Adrenal gland (tissue), 12 donors: Measurements from ENCODE around the gene PFKP. TPM values are rescaled to one million over a fixed set of nuclear protein-coding genes. Genes with fewer than 3 reads are reported as not detected.

Experiments
- DNase-seq, 7 donors: peaks; one replicate each; pipeline ENCODE4 v3.0.0-alpha.2; 2019 to 2020
- H3K27ac ChIP-seq, 5 donors: fragments of 200-600 bp; sonication (generic) in 4 of 5; 1 replicate in 3 of 5; 2 replicates in 2 of 5; pipeline versions ENCODE4 v1.5.1 to v1.8.0; 2016 to 2020; ENCODE audit warnings: mild to moderate bottlenecking in 1 of 5
- H3K27me3 ChIP-seq: fragments of 200-600 bp; 2 replicates; pipeline ENCODE4 v1.8.0; 2021
- H3K36me3 ChIP-seq, 2 donors: fragments of 200-600 bp; replicated peaks in 1 of 2; 1 replicate in 1 of 2; 2 replicates in 1 of 2; pipeline versions ENCODE4 v1.5.1 to v1.8.0; 2018 to 2022
- H3K4me1 ChIP-seq, 2 donors: fragments of 200-600 bp; replicated peaks in 1 of 2; 1 replicate in 1 of 2; 2 replicates in 1 of 2; pipeline versions ENCODE4 v1.5.1 to v1.8.0; 2018 to 2021
- H3K4me3 ChIP-seq, 4 donors: fragments of 200-600 bp; sonication (generic) in 3 of 4; one replicate each; pipeline ENCODE4 v1.5.1; 2016 to 2018
- H3K9me3 ChIP-seq, 3 donors: fragments of 200-600 bp; sonication (generic) in 1 of 3; replicated peaks in 1 of 3; 1 replicate in 2 of 3; 2 replicates in 1 of 3; pipeline versions ENCODE4 v1.5.1 to v1.8.0; 2016 to 2021
- POLR2A ChIP-seq, 2 donors: fragments of 450-650 bp; IDR thresholded peaks; one replicate each; pipeline ENCODE4 v1.6.1; 2017; ENCODE audit warnings: antibody characterized with exemption in 2 of 2, mild to moderate bottlenecking in 2 of 2, moderate library complexity in 1 of 2
- WGBS, 4 donors: extraction: QIAGEN DNeasy Blood & Tissue Kit in 2 of 4; methylation state at CpG; one replicate each; pipeline versions ENCODE4 v1.1.5 to v1.1.7; 2013 to 2017; 5-methylcytosine and 5-hydroxymethylcytosine counted together
- intact Hi-C, 2 donors: fragments of 100-400 bp; cut with DNase I; formaldehyde crosslinking; loops; one replicate each; pipeline versions ENCODE4 v1.14.1 to v1.15.0; 2022 to 2023
- polyA plus RNA-seq, 3 donors: library from polyadenylated mRNA; stranded (reverse); fragments of 200-250 nt in 2 of 3; fragments of 350-450 nt in 1 of 3; fragmentation: Illumina TruSeq in 1 of 3; extraction: RNeasy Lipid Tissue Mini Kit (QIAGEN cat#74804) in 1 of 3; gene quantifications; one replicate each; pipeline ENCODE4 v1.2.3, GENCODE V29; 2013 to 2014
- total RNA-seq, 9 donors: library from RNA; depleted of rRNA in 4 of 9; stranded (reverse); fragments of >200 nt in 4 of 9; fragments of 120-200 nt in 1 of 9; fragmentation: NEBNext Ultra II Directional in 1 of 9; extraction: Animal tissue kit (Norgen Biotek cat#: 25700) in 1 of 9; gene quantifications; one replicate each; pipeline versions ENCODE4 v1.1.0 to v1.2.4, GENCODE V29; 2013 to 2023
- TF ChIP-seq, protein P1 (sequence below), 6 experiments: fragments of 450-650 bp in 4 of 6; fragments of 200-600 bp in 2 of 6; sonication (generic) in 1 of 6; IDR thresholded peaks; 1 replicate in 5 of 6; 2 replicates in 1 of 6; pipeline versions ENCODE4 v1.5.1 to v1.8.0; 2016 to 2021; ENCODE audit warnings: antibody characterized with exemption in 6 of 6, mild to moderate bottlenecking in 2 of 6, moderate library complexity in 1 of 6
- donor health status: healthy with polysubstance abuse.
- donor health status: Bipolar disorder and iron deficiency.
- donor health status: DM: yes; HTN: yes; CAD: no.
- donor health status: DM: no; HTN: no; CAD: no.
- donor health status: DM: no; HTN: no; CAD: no.
- donor health status: DM: yes; HTN: yes; CAD: no.

Gene PFKP
- total and polyA plus RNA-seq, 12 donors: 4.6 to 46.6 (median 16.4) TPM

- no peak for DNase-seq
- Histone ChIP-seq H3K9me3 (no peaks in the 10 kb centered on the region), H3K36me3 (no peaks in the 10 kb centered on the region), H3K4me1 (no peaks in the 10 kb centered on the region), H3K27me3 (peaks cover 5% of the 10 kb centered on the region), H3K4me3 (no peak overlapping the region), H3K27ac (no peak overlapping the region)
- no peak for TF ChIP-seq POLR2A (IDR thresholded peaks at IDR 0.05)
- intact Hi-C loops: no loop called here
- 71 to 81% (median 78%) methylated on average over 5 of the region's 5 CpGs for WGBS, 4 donors
These were observed 15.7 kb upstream of the PFKP start for GRCh38 chr10:3051692-3052091.

DNA sequence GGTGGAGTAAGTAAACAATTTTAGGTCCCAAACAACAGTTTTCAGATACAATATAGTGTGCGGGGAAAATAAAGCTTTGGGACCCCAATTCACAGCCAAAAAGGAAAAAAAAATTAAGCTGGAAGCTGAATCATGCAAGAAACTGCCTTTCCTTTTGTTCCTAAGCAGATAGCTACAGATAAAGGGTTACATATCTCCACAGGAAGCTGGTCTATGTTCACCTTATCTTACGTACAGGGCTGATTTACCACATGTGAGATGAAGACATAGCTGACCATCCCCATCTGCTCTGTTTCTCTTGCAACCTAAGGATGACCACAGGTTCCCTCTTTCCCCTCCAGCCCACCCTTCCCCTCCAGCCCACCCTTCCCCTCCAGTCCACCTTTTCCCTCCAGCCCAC lies 14.2 kb upstream of the PFKP start:
- Histone ChIP-seq H3K27ac (no peak overlapping the region), H3K4me1 (no peaks in the 10 kb centered on the region), H3K36me3 (no peaks in the 10 kb centered on the region), H3K4me3 (no peak overlapping the region), H3K27me3 (peaks cover 5% of the 10 kb centered on the region), H3K9me3 (no peaks in the 10 kb centered on the region)
- DNase-seq: no peak
- no peak for TF ChIP-seq POLR2A (IDR thresholded peaks at IDR 0.05)
- TF ChIP-seq, protein P1, sequence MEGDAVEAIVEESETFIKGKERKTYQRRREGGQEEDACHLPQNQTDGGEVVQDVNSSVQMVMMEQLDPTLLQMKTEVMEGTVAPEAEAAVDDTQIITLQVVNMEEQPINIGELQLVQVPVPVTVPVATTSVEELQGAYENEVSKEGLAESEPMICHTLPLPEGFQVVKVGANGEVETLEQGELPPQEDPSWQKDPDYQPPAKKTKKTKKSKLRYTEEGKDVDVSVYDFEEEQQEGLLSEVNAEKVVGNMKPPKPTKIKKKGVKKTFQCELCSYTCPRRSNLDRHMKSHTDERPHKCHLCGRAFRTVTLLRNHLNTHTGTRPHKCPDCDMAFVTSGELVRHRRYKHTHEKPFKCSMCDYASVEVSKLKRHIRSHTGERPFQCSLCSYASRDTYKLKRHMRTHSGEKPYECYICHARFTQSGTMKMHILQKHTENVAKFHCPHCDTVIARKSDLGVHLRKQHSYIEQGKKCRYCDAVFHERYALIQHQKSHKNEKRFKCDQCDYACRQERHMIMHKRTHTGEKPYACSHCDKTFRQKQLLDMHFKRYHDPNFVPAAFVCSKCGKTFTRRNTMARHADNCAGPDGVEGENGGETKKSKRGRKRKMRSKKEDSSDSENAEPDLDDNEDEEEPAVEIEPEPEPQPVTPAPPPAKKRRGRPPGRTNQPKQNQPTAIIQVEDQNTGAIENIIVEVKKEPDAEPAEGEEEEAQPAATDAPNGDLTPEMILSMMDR (IDR thresholded peaks at IDR 0.05): no peak
- WGBS, 4 donors: 65 to 85% (median 80%) methylated on average over 2 of the region's 2 CpGs
- intact Hi-C loops: no loop called here

- Histone ChIP-seq H3K27ac (no peak overlapping the region), H3K9me3 (no peaks in the 10 kb centered on the region), H3K4me1 (no peaks in the 10 kb centered on the region), H3K36me3 (no peaks in the 10 kb centered on the region), H3K4me3 (no peak overlapping the region), H3K27me3 (peaks cover 5% of the 10 kb centered on the region)
- 58 to 65% (median 60%) methylated on average over 6 of the region's 6 CpGs for WGBS, 4 donors
- intact Hi-C loops: no loop called here
- DNase-seq: no peak
- no peak for TF ChIP-seq POLR2A (IDR thresholded peaks at IDR 0.05)
- TF ChIP-seq, protein P1 (IDR thresholded peaks at IDR 0.05): no peak
These were observed 13.0 kb upstream of the PFKP start for GRCh38 chr10:3054183-3054850.

DNA sequence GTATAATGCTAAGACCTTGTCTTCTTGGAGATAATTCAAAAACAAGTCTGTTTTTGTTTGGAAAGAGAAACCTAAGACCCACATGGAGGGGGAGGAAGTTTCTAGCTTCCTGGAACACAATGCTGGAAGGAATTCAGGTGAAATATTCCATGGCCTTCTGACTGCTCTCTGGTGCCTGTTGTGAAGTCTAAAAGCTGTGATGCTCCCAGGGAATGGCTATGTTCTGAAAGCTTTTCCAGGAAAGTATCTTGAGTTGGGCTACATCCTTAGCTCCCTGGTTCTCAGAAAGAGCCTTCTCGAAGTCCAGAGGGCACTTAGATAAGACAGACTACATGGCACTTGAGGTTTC lies 12.5 kb upstream of the PFKP start:
- intact Hi-C loops: no loop called here
- WGBS, 4 donors: 29 to 44% (median 36%) methylated on average over 1 of the region's 1 CpG
- no peak overlapping the region for H3K27ac ChIP-seq

More for the DNA sequence above, 12.5 kb upstream of the PFKP start:
- peaks cover 5% of the 10 kb centered on the region for H3K27me3 ChIP-seq
- no peaks in the 10 kb centered on the region for H3K9me3 ChIP-seq
- H3K4me1 ChIP-seq: no peaks in the 10 kb centered on the region
- TF ChIP-seq, protein P1 (IDR thresholded peaks at IDR 0.05): no peak
- no peak for TF ChIP-seq POLR2A (IDR thresholded peaks at IDR 0.05)
- H3K36me3 ChIP-seq: no peaks in the 10 kb centered on the region
- DNase-seq: no peak
- H3K4me3 ChIP-seq: no peak overlapping the region
